Measurements from ENCODE around the gene TXNRD1. TPM values are rescaled to one million over a fixed set of nuclear protein-coding genes. Genes with fewer than 3 reads are reported as not detected.

Gene TXNRD1
- total and polyA plus RNA-seq, 2 of the 8 experiments (the other 6 are each of a cell fraction or from before 2014, with no cell fraction given) = 56.8 to 127 TPM

GRCh38 chr12:104329707-104330532, 114.3 kb downstream of the TXNRD1 start:
- TF ChIP-seq ZNF274 (IDR thresholded peaks at IDR 0.05; ENCODE audit: borderline replicate concordance, extremely low read depth, low read length) = no peak
- no peak for TF ChIP-seq TAF1 (IDR thresholded peaks at IDR 0.05; ENCODE audit: low read depth, low read length)
- no peak for TF ChIP-seq KDM1A (IDR thresholded peaks at IDR 0.05; ENCODE audit: borderline replicate concordance, low read length)
- no peak for TF ChIP-seq KDM5A (IDR thresholded peaks at IDR 0.05; ENCODE audit: low read length)
- H3K79me1 ChIP-seq (ENCODE audit: low read depth, low read length) = no peaks in the 10 kb centered on the region
- H3K4me3 ChIP-seq (ENCODE audit: extremely low read depth in 1 of 4, insufficient read depth in 2 of 4, low read depth in 3 of 4, low read length in 4 of 4) = no peak overlapping the region
- DNase-seq (ENCODE audit: low read depth in 1 of 2, low spot score in 2 of 2) (no peak), FAIRE-seq (no peak)
- H3K36me3 ChIP-seq (ENCODE audit: control insufficient read depth in 2 of 4, insufficient read depth in 4 of 4, low read length in 3 of 4) = peaks cover 12 to 80% (median 37%) of the 10 kb centered on the region in 4 experiments
- H4K91ac ChIP-seq (replicated peaks; ENCODE audit: insufficient read length, low read length) = no peak overlapping the region
- H3K4me2 ChIP-seq (ENCODE audit: insufficient read depth in 1 of 2, low read depth in 2 of 2, low read length in 2 of 2) = no peak overlapping the region
- no peaks in the 10 kb centered on the region for H4K20me1 ChIP-seq (replicated peaks in 1 of 2; ENCODE audit: control insufficient read depth in 1 of 2, insufficient read depth in 2 of 2, low read length in 2 of 2)
- no peak overlapping the region for H2BK5ac ChIP-seq (ENCODE audit: low read depth, low read length)
- no peak overlapping the region for H2BK15ac ChIP-seq (ENCODE audit: low read length)
- H3K79me2 ChIP-seq (ENCODE audit: control insufficient read depth in 1 of 2, insufficient read depth in 2 of 2, low read length in 2 of 2) = no peaks in the 10 kb centered on the region
- H3K27ac ChIP-seq (ENCODE audit: low read depth, low read length) = no peak overlapping the region
- no peak overlapping the region for H2BK20ac ChIP-seq (ENCODE audit: low read length)
- no peak overlapping the region for H2BK12ac ChIP-seq (ENCODE audit: low read depth, low read length)
- ChIA-PET CTCF (ENCODE audit: partially characterized antibody) (interaction anchor here (1.1 to 2.4 kb wide), 2 partner anchors 11 to 14 kb away, joined by 3 to 6 read pairs; no protein-coding TSS in a partner anchor), POLR2A (ENCODE audit: partially characterized antibody) (interaction anchor here (0.6 to 1.0 kb wide), 3 partner anchors 8 to 517 kb away, joined by 3 to 5 read pairs (median 4); no protein-coding TSS in a partner anchor)
- H3K4ac ChIP-seq (replicated peaks; ENCODE audit: insufficient read length, low read depth, low read length) = no peak overlapping the region
- no peak overlapping the region for H3K14ac ChIP-seq (ENCODE audit: insufficient read length)
- H3K18ac ChIP-seq (ENCODE audit: extremely low read depth, low read length) = no peak overlapping the region
- H2AK5ac ChIP-seq (ENCODE audit: low read depth, low read length) = no peak overlapping the region
- no peak overlapping the region for H3K23ac ChIP-seq (ENCODE audit: insufficient read length)
- no peak overlapping the region for H3K56ac ChIP-seq (replicated peaks; ENCODE audit: insufficient read length, low read depth, low read length)
- H2AFZ ChIP-seq (ENCODE audit: low read length) = no peak overlapping the region
- no peaks in the 10 kb centered on the region for H3K4me1 ChIP-seq (replicated peaks in 1 of 4; ENCODE audit: control insufficient read depth in 3 of 4, insufficient read depth in 4 of 4, low read length in 3 of 4)
- no peaks in the 10 kb centered on the region for H3K23me2 ChIP-seq (ENCODE audit: low read depth, low read length)
- H4K5ac ChIP-seq (ENCODE audit: insufficient read length, low read depth, low read length) = no peak overlapping the region
- no peak overlapping the region for H3K9ac ChIP-seq (replicated peaks in 1 of 4; ENCODE audit: extremely low read depth in 1 of 4, low read depth in 3 of 4, low read length in 3 of 4)
- no peak overlapping the region for H2BK120ac ChIP-seq (replicated peaks; ENCODE audit: low read depth, low read length)
- WGBS, 2 experiments (ENCODE audit: extremely low coverage in 1 of 2, insufficient coverage in 1 of 2, insufficient read length in 1 of 2, insufficient replicate concordance in 2 of 2, low coverage in 1 of 2, low lambda C conversion rate in 2 of 2, missing lambda C conversion rate in 1 of 2) = 92% methylated on average over 5 of the region's 5 CpGs; no CpG with 5 or more reads in 1 of the 2 experiments
- no peak overlapping the region for H4K8ac ChIP-seq (ENCODE audit: extremely low read depth, insufficient read depth, low read length)
- H3K9me3 ChIP-seq (ENCODE audit: insufficient read depth in 2 of 2, low read depth in 1 of 2, low read length in 1 of 2) = no peaks in the 10 kb centered on the region
- no peaks in the 10 kb centered on the region for H3K27me3 ChIP-seq (replicated peaks in 1 of 4; ENCODE audit: control insufficient read depth in 3 of 4, extremely low read depth in 1 of 4, insufficient read depth in 3 of 4, low read length in 3 of 4)

All from H1 (cell line).